Activated T-cell treated with anti-CD3 and anti-CD28 coated beads for 4 hours (primary cell): ENCODE data around the gene TLK2.
A peak's percentile ranks its signal among the peaks of the same experiment; 100 is the strongest.
"Not testable (repeated sequence)": the region's sequence is repeated elsewhere in the genome, so short reads cannot be mapped to it uniquely, and the experiment has no call there.

ENCODE experiments used
- DNase-seq: peaks from one replicate; pipeline ENCODE4 v3.0.0-alpha.2; 2020

TLK2 gene

DNA sequence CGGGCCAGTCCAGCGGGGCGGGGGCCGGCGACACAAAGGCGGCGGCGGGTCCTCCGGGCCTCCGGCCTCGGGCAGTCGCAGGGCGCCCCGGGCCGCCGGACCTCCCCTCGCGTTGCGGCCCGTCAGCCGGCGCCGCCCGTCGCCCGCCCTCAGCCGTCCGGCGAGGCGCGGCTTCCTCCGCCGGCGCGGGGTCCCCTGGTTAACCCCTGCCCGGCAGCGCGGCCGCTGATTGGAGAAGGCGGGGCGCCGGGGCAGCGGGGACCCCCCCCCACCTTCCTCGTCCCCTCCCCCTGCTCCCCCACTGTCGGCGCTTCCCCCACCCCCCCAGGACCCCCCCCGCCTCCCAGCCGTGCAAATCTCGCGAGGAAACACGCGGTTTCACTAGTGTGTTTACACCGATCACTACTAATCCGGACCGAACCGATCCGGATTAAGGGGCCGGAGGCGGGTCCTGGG is at the start of gene TLK2:
Gene TLK2, plus strand, starts transcription at position 402 of the 456 bp plus-strand sequence. CDS start 2,301 bp downstream, outside the sequence.
- DNase-seq: peak; percentile 62

DNA sequence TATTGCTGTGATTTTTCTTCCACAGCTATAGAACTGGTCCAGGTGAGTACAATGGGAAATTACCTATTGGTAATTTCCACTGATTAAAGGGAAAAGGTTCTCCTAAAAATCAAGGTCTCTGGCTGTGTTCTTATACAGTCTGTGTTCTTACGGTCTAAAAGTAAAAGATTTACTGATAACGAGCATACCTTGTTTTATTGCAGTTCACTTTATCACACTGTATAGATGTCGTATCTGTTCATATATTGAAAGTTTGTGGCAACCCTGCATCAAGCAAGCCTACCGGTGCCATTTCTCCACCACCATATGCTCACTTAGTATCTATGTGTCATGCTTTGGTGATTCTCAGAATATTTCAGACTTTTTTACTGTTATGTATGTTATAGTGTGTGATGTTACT is 43.4 kb upstream of the TLK2 start:
- not testable (repeated sequence) for DNase-seq

DNA sequence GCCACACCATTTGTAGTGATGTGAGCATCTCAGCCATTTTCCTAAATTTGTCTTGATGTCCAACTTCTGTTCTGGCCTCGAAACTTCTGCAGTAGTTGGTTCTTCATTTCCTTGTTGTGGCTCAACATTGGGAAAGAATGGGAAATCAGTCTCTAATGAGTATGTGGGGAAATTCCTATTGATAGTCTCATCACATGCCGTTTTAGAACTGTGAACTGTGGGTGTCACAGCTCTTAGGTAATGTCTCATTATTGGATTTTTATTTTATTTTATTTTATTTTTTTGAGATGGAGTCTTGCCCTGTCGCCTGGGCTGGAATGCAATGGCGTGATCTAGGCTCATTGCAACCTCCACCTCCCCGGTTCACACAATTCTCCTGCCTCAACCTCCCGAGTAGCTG is 37.4 kb upstream of the TLK2 start:
- DNase-seq: not testable (repeated sequence)

DNA sequence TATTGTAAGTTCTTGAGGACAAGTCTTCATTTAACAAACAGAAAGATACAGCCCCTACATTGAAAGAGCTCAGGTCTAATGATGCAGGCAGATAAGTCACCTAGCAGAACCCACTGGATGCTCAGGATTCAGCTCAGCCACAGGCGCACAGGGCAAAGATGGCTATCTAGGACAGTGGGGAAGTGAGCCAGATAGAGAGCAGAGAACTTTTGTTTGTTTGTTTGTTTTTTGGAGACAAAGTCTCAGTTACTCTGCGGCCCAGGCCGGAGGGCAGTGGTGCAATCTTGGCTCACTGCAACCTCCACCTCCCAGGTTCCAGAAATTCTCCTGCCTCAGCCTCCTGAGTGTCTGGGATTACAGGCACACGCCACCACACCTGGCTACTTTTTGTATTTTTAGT is 34.6 kb upstream of the TLK2 start:
- DNase-seq: no peak

DNA sequence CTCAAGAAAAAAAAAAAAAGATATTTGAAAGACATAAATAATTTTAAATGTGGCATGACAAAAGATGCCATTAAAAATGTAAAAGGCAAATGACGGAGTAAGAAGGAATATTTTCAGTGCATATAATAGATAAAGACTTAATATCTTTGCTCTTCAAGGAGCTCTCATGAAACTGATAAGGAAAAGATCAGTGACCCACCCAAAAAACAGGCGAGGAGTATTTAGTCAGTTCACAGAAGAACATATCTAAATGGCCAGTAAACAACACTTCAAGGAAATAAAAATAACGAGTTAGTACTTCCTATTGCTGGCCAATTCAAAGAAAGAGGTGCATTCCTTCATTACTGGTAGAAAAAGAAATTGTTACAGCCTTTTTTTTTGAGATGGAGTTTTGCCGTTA is 32.8 kb upstream of the TLK2 start:
- not testable (repeated sequence) for DNase-seq

DNA sequence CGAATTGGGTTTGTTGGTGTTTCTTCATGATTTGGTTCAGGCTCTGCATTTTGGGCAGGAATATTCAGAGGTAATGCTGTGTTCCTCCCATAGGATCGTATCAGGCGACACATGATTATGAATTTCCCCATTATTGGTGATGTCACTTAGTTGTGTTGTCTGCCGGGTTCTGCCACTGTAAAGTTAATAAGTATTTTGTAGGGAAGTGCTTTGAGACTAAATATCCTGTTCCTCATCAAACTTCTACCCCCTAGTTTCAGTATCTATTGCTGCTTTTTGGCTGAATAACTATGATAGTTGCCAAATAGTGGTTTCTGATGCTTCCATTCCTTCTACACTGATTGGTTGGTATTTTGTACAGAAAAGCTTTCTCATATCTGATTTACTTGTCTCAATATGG is 26.4 kb upstream of the TLK2 start:
- not testable (repeated sequence) for DNase-seq

DNA sequence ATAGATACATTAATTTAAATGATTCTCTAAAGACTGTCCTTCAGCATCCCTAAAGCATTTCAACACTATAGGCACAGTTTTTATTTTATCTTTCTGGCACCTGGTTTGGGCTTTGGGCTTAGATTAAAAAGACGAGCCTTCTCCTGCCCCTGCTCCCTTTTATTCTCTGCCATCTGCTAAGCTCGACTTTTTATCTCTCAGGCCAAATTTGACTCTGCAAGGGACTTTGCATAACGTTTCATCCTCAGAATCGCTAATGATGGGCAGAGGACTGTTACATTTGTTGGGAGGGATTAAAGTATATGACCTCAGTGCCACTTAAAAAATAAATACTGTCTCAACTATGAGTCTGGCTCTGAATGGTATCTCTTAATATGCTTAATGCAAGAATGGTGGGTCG is 25.6 kb upstream of the TLK2 start:
- DNase-seq: not testable (repeated sequence)

DNA sequence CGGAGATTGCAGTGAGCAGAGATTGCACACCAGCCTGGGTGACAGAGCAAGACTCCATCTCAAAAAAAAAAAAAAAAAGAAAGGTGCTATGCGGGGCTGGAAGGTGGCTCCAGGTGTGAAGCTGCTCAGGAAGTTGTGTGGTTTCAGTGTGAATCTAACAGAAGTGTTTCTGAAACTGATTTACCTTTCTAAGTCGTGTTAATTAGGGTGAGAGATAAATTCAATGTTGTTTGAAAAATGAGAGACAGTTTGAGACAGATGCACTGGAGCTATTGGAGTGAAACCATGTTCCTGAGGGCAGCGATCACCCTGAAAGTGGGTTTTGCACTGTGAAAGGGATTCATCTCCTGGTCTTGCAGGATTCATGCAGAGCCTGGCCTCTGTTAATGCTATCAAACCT is 25.0 kb upstream of the TLK2 start:
- DNase-seq: not testable (repeated sequence)

DNA sequence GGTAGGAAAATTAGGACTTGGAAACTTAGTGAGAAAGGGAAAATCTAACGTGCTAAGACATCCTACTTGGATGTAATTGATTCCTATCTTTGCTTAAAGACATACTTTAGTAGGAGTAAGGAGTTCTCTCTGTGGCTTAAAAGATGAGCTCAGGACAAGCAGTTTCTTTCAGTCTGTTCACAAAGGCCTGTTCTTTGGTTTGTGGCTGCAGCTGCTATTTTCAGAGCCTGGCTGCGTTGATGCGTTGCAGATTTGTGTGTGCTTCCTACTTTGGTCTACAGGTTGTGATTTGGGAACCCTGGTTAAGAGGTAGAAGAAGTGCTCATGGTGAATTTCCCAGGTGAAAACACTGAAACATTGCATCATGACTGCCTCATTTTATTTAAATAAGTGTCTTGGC is 24.5 kb upstream of the TLK2 start:
- not testable (repeated sequence) for DNase-seq

DNA sequence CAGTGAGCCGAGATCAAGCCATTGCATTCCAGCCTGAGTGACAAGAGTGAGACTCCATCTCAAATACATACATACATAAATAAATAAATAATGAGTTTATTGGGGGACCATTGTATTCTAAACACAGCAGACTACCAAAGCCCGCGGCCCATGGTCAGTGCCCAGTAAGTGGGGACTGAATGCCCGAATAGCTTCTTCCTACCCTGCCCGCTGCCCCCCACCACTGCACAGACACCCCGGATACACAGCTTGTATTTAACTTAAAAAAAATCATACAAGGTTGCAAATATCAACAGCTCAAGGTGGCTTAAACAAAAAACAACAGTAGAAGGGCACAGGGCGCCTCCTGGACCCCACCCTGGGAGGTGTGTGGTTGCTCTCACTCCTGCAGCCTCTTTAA is 22.6 kb upstream of the TLK2 start:
- no peak for DNase-seq

DNA sequence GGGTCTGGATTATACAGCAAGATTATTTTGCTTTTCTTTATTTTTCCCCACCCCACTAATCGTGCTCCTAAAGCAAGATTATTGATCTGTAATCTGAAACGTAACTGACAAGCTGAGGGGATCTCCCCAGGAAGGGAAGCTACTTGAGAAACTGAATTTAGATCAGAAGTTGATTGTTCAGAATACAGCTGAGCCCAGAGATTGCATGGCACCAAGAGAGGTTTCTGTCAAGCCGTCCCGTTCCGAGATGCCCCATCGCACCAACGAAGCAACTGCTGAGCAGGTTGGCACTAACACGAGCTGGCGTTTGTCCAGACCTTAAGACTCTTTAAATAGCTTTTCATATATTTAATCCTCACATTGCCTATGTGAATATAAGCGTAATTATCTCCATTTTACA is 20.1 kb upstream of the TLK2 start:
- not testable (repeated sequence) for DNase-seq

DNA sequence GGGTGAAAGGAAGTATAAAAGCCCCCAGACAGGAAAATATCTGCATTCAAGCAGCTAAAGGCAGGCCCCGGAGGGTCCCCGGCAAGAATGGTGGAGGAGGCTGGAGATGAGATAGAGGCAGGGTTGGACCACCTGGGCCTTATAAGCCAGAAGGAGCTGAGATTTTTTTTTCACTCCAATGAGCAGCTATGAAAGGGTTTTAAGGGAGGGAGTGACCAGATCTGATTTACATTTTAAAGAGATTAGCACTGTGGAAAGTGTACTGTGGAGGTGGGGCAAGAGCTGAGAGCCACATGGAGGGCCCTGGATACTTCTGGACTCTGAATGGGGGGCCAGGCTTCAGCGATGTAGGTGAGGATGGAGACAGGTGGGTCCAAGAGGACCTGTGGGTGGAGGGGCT is 14.2 kb upstream of the TLK2 start:
- DNase-seq: not testable (repeated sequence)

DNA sequence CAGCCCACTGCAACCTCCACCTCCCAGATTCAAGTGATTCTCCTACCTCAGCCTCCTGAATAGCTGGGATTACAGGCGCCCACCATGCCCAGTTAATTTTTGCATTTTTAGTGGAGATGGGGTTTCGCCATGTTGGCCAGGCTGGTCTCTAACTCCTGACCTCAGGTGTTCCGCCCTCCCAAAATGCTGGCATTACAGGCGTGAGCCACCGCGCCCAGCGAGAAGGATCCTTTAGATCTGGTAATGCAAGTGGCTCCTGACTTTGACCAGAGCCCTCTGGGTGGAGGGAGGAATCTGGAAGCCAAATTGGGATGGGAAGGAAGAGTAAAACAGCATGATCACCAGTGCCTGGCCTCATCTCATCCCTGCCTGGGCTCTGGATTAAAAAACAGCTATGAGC is 13.4 kb upstream of the TLK2 start:
- not testable (repeated sequence) for DNase-seq

DNA sequence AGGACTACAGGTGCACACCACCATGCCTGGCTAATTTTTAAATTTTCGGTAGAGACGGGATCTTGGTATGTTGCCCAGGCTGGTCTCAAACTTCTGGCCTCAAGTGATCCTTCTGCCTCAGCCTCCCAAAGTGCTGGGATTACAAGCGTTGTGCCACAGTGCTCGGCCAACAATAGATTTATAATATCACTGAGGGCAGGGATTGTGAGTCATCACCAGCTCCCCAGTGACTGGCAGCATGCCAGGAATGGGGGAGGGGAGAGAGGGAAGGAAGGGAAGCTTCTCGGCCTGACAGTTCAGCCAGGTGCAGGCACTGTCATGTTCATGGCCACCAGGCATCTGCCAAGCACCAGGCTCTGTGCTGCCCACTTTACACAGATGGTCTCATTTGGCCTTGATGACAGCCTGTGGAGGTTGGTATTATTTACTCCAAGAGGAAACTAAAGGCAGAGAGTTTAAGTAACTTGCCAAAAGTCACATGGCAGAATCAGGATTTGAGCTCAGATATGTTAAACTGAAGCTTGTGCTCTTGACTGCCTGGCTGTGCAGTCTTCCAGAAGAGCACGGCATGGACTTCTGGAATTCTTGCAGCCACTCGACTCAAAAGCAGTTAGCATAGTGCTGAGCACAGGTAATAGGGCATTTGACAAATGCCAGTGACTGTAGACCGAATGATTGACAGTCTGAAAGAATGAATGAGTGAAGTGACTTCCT is 7.8 kb upstream of the TLK2 start:
- DNase-seq: peak; percentile 63

DNA sequence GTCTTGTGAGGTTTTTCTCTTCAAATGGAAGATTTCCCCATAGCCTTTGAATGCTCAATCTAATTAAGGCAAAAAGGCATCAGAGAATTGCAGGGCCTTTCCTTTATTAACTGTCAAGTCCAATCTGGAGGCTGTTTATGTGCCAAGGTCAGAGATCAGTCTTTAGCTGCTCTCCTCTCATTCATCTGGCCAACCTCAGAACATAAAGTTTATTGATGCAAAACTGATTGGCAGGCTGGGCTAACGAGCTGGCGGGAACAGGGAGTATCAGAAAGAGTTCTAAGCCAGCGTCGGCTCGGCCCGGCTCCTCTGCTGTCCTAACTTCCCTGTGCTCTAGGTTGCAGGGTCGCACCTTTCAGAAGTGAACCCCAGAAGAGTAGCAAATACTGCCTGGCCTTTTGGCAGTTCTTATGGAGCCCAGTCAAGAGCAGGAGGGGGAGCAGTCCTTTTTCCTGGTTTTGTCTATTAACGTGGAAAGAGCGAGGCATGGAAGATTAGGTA is 7.2 kb upstream of the TLK2 start:
- DNase-seq: not testable (repeated sequence)

DNA sequence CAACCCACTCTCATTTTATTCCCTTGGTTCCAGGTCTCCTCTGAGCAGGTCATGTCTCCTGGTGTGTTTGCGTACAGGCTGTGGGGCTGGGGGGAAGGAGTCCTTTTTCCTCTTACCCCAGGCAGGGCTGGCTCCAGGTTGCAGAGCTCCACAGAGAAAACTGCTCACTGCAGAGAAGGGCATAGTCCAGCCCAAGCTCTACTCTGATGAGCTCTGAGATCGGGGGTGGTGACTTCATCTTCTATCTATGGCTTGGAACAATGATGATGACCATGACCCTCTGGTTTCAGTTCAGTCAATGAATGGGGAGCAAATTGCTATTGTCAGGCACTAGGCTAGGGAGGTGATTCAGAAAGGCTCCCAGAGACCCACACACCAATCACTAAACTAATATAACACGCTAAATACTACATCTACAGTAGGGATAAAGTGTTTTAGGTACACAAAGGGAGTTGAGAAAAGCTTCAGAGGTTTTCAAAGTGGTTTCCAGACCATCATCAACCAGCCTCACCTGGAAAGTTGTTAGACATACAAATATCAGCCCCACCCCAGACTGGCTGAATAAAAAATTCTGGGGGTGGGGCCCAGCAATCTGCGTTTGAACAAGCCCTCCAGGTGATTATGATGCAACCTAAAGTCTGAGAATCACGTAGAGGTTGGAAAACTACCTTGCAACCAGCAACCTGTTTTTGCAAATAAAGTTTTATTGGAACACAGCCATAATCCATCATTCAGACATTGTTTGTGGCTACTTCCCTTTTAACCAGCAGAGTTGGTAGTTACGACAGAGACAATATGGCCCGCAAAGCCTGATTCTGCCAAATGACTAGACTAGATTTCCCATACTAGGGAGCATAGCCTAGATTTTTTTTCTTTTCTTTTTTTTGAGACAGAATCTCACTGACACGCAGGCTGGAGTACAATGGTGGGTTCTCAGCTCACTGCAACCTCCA is 5.3 kb upstream of the TLK2 start:
- DNase-seq: not testable (repeated sequence)

DNA sequence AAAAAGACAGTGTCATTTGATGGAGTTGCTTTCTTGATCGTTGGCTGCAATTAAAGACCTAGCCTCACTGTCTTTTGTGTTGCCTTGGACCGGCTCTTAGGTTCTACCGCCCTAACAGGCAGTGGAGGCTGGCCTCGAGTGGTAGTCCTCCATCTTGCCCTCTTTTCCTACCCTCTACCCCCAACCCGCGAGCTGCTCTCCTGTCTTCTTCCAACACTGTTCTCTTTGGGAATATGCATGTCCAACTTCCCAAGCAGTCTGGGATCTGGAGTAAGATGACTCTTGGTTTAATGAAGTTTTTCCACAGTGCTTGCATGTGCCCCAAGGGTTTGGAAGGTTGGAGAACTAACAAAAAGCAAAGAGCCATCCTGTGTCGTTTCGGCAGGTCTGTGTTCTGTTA is 1.5 kb upstream of the TLK2 start:
- DNase-seq: not testable (repeated sequence)

DNA sequence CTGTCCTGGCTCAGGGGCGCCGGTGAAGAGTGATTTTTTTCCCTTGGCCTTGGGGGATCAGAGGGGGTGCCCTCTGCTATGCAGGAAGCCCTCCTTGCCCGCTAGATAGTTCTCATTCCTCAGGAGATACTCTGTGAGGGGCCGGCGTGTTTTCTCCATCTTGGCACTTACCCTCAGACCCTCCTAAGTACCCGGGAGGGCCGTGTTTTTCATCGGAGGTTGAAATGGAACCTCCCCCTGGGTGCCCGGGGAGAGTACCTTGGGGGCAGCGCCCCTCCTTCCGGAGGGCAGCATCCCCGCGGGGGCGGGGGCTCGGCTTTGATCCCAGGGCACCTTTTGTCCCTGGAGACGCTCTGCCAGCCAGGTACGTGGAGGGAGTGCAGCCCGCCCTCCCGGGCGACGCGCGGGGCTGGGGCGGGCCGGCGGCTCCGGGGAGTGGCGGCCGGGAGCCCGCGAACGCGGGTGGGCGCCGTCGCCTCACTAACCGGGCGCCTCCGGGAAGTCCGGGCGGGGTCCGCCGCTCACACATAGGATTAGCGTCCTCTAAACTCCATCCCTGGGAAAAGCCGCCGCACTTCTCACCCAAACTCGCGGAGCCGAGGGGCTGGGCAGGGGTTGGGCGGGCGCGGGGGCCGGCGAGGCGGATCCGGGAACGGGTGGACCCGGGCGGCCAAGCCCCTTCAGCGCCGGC is 762 bp upstream of the TLK2 start:
- peak; percentile 12 for DNase-seq

DNA sequence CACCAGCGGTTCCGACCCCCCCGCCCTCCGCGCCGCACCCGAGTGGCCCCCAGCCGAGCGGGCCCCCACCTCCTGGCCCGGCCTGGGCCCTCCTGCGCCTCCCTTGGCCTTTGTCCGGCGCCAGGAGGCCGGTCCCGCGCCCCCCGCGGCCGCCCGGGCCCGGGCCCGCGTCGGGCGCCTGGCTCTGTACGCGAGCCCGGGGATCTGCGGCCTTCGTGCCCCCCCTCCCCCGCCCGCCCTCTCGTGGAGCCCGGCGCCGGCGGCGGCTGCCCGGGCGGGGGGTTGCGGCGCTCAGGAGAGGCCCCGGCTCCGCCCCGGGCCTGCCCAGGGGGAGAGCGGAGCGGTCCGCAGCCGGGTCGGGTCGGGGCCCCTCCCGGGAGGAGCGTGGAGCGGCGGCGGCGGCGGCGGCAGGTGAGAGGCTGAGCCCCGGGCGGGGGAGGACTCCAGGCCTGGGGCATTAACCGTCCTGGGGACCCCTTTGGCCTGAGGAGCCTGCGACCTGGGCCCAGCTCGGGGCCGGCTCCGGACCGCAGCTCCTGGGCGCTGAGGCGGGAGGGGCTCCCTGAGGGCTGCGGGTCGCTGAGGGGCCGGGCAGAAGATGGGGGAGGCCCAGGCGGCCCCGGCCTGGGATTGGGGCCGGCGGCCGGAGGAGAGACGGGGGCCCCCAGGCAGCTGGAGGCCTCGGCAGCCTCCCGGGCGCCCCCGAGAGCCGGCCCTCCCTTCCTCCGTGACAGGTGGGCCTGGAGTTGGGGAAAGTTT is 434 bp downstream of the TLK2 start:
- DNase-seq: peak; percentile 23

DNA sequence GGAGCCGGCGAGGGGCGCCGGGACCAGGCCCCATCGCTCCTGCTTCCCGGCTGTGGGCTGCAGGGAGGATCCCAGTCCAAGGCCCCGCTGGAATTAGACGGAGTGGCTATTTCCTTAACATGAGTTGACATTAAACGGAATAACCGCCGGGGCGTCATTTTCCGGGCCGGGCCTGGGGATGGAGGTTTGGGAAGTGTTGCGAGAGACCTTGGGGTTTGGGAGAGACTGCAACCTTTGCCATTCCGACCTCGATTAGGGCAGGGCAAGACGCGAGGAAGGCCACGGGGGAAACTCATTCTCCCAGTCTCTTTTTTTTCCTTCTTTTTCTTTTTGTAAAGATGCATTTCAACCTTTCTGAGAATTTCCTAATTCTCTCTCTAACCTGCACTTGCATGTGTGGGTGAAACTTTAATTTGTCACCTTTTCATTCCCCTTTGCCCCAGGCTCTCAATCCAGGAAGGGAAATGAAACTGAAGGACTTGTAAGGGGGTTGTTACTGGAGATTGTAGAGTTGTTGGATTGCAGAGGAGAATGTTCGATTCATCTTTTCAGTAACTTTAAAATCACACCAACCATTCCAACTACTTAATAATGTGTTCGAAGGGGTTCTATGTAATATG is 1.1 kb downstream of the TLK2 start:
- not testable (repeated sequence) for DNase-seq

DNA sequence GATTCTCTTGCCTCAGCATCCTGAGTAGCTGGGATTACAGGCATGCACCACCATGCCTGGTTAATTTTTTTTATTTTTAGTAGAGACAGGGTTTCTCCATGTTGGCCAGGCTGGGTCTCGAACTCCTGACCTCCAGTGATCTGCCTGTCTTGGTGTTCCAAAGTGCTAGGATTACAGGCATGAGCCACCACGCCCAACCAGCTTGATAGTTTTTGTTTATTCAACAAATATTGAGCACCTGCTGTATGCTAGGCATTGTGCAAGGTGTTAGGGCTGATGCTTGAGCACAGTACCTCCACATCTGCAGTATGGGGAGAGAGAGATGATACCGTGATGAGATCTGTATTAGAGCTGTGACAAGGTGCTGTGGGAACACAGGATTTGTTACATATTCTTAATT is 3.9 kb downstream of the TLK2 start:
- DNase-seq: not testable (repeated sequence)

DNA sequence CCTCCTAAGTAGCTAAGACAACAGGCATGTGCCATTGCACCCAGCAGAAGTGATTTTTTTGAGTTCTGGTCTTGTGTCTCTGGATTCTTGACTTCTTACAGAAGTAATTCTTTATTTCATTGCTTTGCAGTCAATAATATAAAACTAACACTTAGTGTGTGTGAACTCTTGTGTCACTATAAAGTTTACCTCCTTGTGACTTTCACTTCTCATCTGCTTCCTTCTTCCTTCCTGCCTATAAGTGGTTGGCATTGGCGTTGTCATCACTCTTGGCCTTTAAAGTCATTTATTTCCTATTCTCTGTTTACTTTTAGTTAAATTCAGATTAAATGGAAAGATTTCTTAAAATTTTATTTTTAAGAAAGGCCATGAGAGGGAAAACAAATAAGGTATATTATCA is 12.4 kb downstream of the TLK2 start:
- not testable (repeated sequence) for DNase-seq
